GM23248 (cell line): Measurements from ENCODE around the gene CTNNA2. TPM values are rescaled to one million over a fixed set of nuclear protein-coding genes. Genes with fewer than 3 reads are reported as not detected.

Source experiments
- DNase-seq: peaks from one replicate; pipeline ENCODE4 v3.0.0-alpha.2; 2015
- H2AFZ ChIP-seq: fragments of 200-600 bp; sonication (generic); 2 replicates; pipeline ENCODE4 v1.6.1; 2016; ENCODE audit warnings: antibody characterized with exemption
- H3F3A ChIP-seq: fragments of 200-600 bp; sonication (generic); 2 replicates; pipeline ENCODE4 v1.6.1; 2016; ENCODE audit warnings: mild to moderate bottlenecking, antibody characterized with exemption, mixed run types; ENCODE audit not compliant: insufficient read depth
- H3K27ac ChIP-seq: fragments of 200-600 bp; sonication (generic); 2 replicates; pipeline ENCODE4 v1.5.1; 2016; ENCODE audit warnings: mild to moderate bottlenecking
- H3K27me3 ChIP-seq: fragments of 200-600 bp; sonication (generic); replicated peaks from 2 replicates; pipeline ENCODE4 v1.6.1; 2016; ENCODE audit warnings: mild to moderate bottlenecking; ENCODE audit not compliant: insufficient read depth
- H3K36me3 ChIP-seq: fragments of 200-600 bp; sonication (generic); 2 replicates; pipeline ENCODE4 v1.6.1; 2016; ENCODE audit warnings: low read depth, mild to moderate bottlenecking
- H3K4me1 ChIP-seq: fragments of 200-600 bp; sonication (generic); 2 replicates; pipeline ENCODE4 v1.6.1; 2016; ENCODE audit warnings: mild to moderate bottlenecking; ENCODE audit not compliant: insufficient read depth
- H3K4me2 ChIP-seq: fragments of 200-600 bp; sonication (generic); one replicate; pipeline ENCODE4 v1.6.1; 2016; ENCODE audit warnings: mild to moderate bottlenecking; ENCODE audit not compliant: unreplicated experiment
- H3K4me3 ChIP-seq: fragments of 200-600 bp; sonication (generic); 2 replicates; pipeline ENCODE4 v1.5.1; 2016; ENCODE audit warnings: mild to moderate bottlenecking
- H3K79me2 ChIP-seq: fragments of 200-600 bp; sonication (generic); 2 replicates; pipeline ENCODE4 v1.6.1; 2016; ENCODE audit warnings: mild to moderate bottlenecking; ENCODE audit not compliant: insufficient read depth
- H3K9ac ChIP-seq: fragments of 200-600 bp; sonication (generic); 2 replicates; pipeline ENCODE4 v1.6.1; 2016; ENCODE audit warnings: mild to moderate bottlenecking
- H3K9me2 ChIP-seq: fragments of 200-600 bp; sonication (generic); 2 replicates; pipeline ENCODE4 v1.6.1; 2016; ENCODE audit warnings: mixed run types, mild to moderate bottlenecking, moderate library complexity; ENCODE audit not compliant: insufficient read depth
- H3K9me3 ChIP-seq: fragments of 200-600 bp; sonication (generic); one replicate; pipeline ENCODE4 v1.6.1; 2017; ENCODE audit warnings: low read depth
- H4K20me1 ChIP-seq: fragments of 200-600 bp; sonication (generic); 2 replicates; pipeline ENCODE4 v1.6.0; 2016; ENCODE audit not compliant: insufficient read depth
- EZH2 ChIP-seq: fragments of 200-600 bp; sonication (generic); IDR thresholded peaks from 2 replicates; pipeline ENCODE4 v1.6.1; 2018; ENCODE audit warnings: antibody characterized with exemption, mild to moderate bottlenecking; ENCODE audit not compliant: insufficient read depth, poor library complexity, severe bottlenecking
- EZH2phosphoT487 ChIP-seq: fragments of 200-600 bp; sonication (generic); IDR thresholded peaks from 2 replicates; pipeline ENCODE4 v1.6.1; 2018; ENCODE audit warnings: antibody characterized with exemption, moderate library complexity, mild to moderate bottlenecking, low read depth; ENCODE audit not compliant: insufficient read depth
- WGBS, 2 experiments: methylation state at CpG; one replicate each; pipeline ENCODE4 v1.1.6; 2015 to 2017; ENCODE audit warnings: low lambda C conversion rate in 2 of 2, low coverage in 1 of 2; ENCODE audit errors: missing lambda C conversion rate in 2 of 2; 5-methylcytosine and 5-hydroxymethylcytosine counted together
- in situ Hi-C: fragments of 300-500 bp; cut with MboI; formaldehyde crosslinking; loops from 2 replicates; pipeline ENCODE4 v1.15.0; 2020
- polyA plus RNA-seq: library from polyadenylated mRNA; unstranded; fragments of >200 nt; fragmentation: Nextera tagmentation; extraction: Ambion mirVana; gene quantifications from 2 replicates; pipeline ENCODE4 v1.2.1, GENCODE V29; 2016
- total RNA-seq: library from RNA; depleted of rRNA; stranded (reverse); fragments of >200 nt; shearing (Covaris generic); gene quantifications from 2 replicates; pipeline ENCODE4 v1.2.3, GENCODE V29; 2014

Gene CTNNA2
- total and polyA plus RNA-seq, 2 experiments from 2014 or later = not detected

- H3F3A ChIP-seq = no peaks in the 10 kb centered on the region
- no peak overlapping the region for H3K9ac ChIP-seq
- no peak overlapping the region for H3K4me2 ChIP-seq
- H3K27me3 ChIP-seq = no peaks in the 10 kb centered on the region
- no peaks in the 10 kb centered on the region for H3K36me3 ChIP-seq
- WGBS, 2 experiments = 46 to 50% methylated on average over 1 of the region's 1 CpG
- H3K79me2 ChIP-seq = no peaks in the 10 kb centered on the region
- no peaks in the 10 kb centered on the region for H3K9me2 ChIP-seq
- H4K20me1 ChIP-seq = no peaks in the 10 kb centered on the region
- no peaks in the 10 kb centered on the region for H3K9me3 ChIP-seq
- H3K4me3 ChIP-seq = no peak overlapping the region
- H2AFZ ChIP-seq = no peak overlapping the region
- in situ Hi-C loops = no loop called here
- no peak for DNase-seq
- no peak overlapping the region for H3K27ac ChIP-seq
- H3K4me1 ChIP-seq = no peaks in the 10 kb centered on the region
- TF ChIP-seq EZH2phosphoT487 (no peak), EZH2 (no peak)
Observed at GRCh38 chr2:79827881-79828280, 315.0 kb downstream of the CTNNA2 start.

- H3K4me2 ChIP-seq = no peak overlapping the region
- H3K79me2 ChIP-seq = no peaks in the 10 kb centered on the region
- DNase-seq = no peak
- H3K4me3 ChIP-seq = no peak overlapping the region
- no peaks in the 10 kb centered on the region for H4K20me1 ChIP-seq
- no peak overlapping the region for H3K27ac ChIP-seq
- H3K4me1 ChIP-seq = no peaks in the 10 kb centered on the region
- WGBS, 2 experiments = 4 to 5% methylated on average over 7 of the region's 7 CpGs
- no peaks in the 10 kb centered on the region for H3K27me3 ChIP-seq
- H3K9me3 ChIP-seq = no peaks in the 10 kb centered on the region
- in situ Hi-C loops = no loop called here
- no peak overlapping the region for H3K9ac ChIP-seq
- no peak overlapping the region for H2AFZ ChIP-seq
- no peak for TF ChIP-seq EZH2
- no peak for TF ChIP-seq EZH2phosphoT487
- no peaks in the 10 kb centered on the region for H3K36me3 ChIP-seq
- no peaks in the 10 kb centered on the region for H3F3A ChIP-seq
- H3K9me2 ChIP-seq = no peaks in the 10 kb centered on the region
Observed at GRCh38 chr2:79830501-79830900, 317.6 kb downstream of the CTNNA2 start.

GRCh38 chr2:79831961-79832360 lies 319.1 kb downstream of the CTNNA2 start:
- H3K9me2 ChIP-seq = no peaks in the 10 kb centered on the region
- no peaks in the 10 kb centered on the region for H3K79me2 ChIP-seq
- H4K20me1 ChIP-seq = no peaks in the 10 kb centered on the region
- no peaks in the 10 kb centered on the region for H3K9me3 ChIP-seq
- H3K4me2 ChIP-seq = no peak overlapping the region
- H2AFZ ChIP-seq = no peak overlapping the region
- H3K9ac ChIP-seq = no peak overlapping the region
- DNase-seq = no peak
- no peaks in the 10 kb centered on the region for H3K36me3 ChIP-seq
- no peaks in the 10 kb centered on the region for H3K4me1 ChIP-seq
- in situ Hi-C loops = no loop called here
- H3F3A ChIP-seq = no peaks in the 10 kb centered on the region
- WGBS, 2 experiments = 4 to 6% methylated on average over 3 of the region's 3 CpGs
- H3K4me3 ChIP-seq = no peak overlapping the region
- TF ChIP-seq EZH2 (no peak), EZH2phosphoT487 (no peak)
- no peaks in the 10 kb centered on the region for H3K27me3 ChIP-seq
- H3K27ac ChIP-seq = no peak overlapping the region

- no peak for TF ChIP-seq EZH2
- TF ChIP-seq EZH2phosphoT487 = no peak
- Histone ChIP-seq H3K9me3 (no peaks in the 10 kb centered on the region), H3F3A (no peaks in the 10 kb centered on the region), H3K9me2 (no peaks in the 10 kb centered on the region), H3K36me3 (no peaks in the 10 kb centered on the region), H3K9ac (no peak overlapping the region), H3K4me1 (no peaks in the 10 kb centered on the region), H3K4me3 (no peak overlapping the region), H2AFZ (no peak overlapping the region), H3K27ac (no peak overlapping the region), H3K4me2 (no peak overlapping the region), H4K20me1 (no peaks in the 10 kb centered on the region), H3K79me2 (no peaks in the 10 kb centered on the region), H3K27me3 (no peaks in the 10 kb centered on the region)
- no peak for DNase-seq
- in situ Hi-C loops = no loop called here
- WGBS, 2 experiments = 12 to 13% methylated on average over 6 of the region's 6 CpGs
Observed at GRCh38 chr2:79832511-79833234, 319.8 kb downstream of the CTNNA2 start.
